WTC11 (cell line): ENCODE measurements around the gene NFATC2.

Source experiments
- ATF1 ChIP-seq: sonication (generic); formaldehyde crosslinking; IDR thresholded peaks from 2 replicates; pipeline ENCODE4 v1.8.1; 2023; ENCODE audit warnings: mild to moderate bottlenecking, moderate library complexity, missing genetic modification reagents
- CTCF ChIP-seq: fragments of 200-600 bp; IDR thresholded peaks from 2 replicates; pipeline ENCODE4 v1.8.0; 2022; ENCODE audit warnings: antibody characterized with exemption

GRCh38 chr20:51354769-51355319 is 187.7 kb downstream of the NFATC2 start:
- no peak for TF ChIP-seq ATF1 (CRISPR knock-in tag)
- no peak for TF ChIP-seq CTCF
